ENCODE measurements around the gene TSPY10.
"Not testable (repeated sequence)": the region's sequence is repeated elsewhere in the genome, so short reads cannot be mapped to it uniquely, and the experiment has no call there.

TSPY10 gene
- 0 reads per million in 3 donors for total RNA-seq

GRCh38 chrY:9527580-9527979 lies at the start of gene TSPY10:
TSS of gene TSPY10 (plus strand) at chrY:9527880. CDS start at chrY:9527926, 46 bp downstream.
- not testable (repeated sequence) for H3K4me1 ChIP-seq (ENCODE audit: control insufficient read depth, insufficient read depth, low read length, poor library complexity, severe bottlenecking); H3K27me3 ChIP-seq (replicated peaks; ENCODE audit: control insufficient read depth, insufficient read depth, low read length, poor library complexity, severe bottlenecking); DNase-seq; H3K36me3 ChIP-seq (ENCODE audit: control insufficient read depth, insufficient read depth, low read length); H3K27ac ChIP-seq (ENCODE audit: insufficient read depth, low read length, poor library complexity, severe bottlenecking); H3K9me3 ChIP-seq (ENCODE audit: control insufficient read depth, low read length); H3K4me3 ChIP-seq (ENCODE audit: insufficient read depth, low read depth, low read length, poor library complexity, severe bottlenecking)

DNA sequence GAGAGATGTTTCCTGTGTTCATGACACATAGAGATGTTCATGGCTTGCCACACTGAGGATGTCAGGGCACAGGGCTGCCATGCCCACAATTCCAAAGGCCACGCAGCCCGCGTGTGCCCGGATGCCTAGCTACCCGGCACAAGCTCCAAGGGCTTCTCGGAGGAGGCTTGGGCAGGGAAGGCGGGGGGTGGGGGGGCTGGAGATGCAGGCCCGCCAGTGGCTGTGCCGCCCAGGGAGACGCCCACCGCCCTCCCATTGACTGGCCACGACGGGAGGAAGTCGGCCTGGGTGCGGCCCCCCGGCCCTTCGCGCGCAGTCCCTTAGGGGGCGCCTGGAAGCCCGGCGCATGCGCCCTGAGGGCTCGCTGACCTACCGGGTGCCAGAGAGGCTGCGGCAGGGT lies 40.7 kb upstream of the TSPY10 start, which contains the start of gene TSPY9:
Gene TSPY9, plus strand, starts transcription at position 301 of the 400 bp plus-strand sequence. Its CDS starts 46 bp downstream, at position 347.
- H3K9me3 ChIP-seq (ENCODE audit: control insufficient read depth, low read length); H3K4me3 ChIP-seq (ENCODE audit: insufficient read depth, low read depth, low read length, poor library complexity, severe bottlenecking): not testable (repeated sequence)

GRCh38 chrY:9504396-9504795 lies 23.3 kb upstream of the TSPY10 start:
- H3K27ac ChIP-seq (ENCODE audit: insufficient read depth, low read length, poor library complexity, severe bottlenecking); DNase-seq; H3K4me1 ChIP-seq (ENCODE audit: control insufficient read depth, insufficient read depth, low read length, poor library complexity, severe bottlenecking); H3K4me3 ChIP-seq (ENCODE audit: insufficient read depth, low read depth, low read length, poor library complexity, severe bottlenecking); H3K36me3 ChIP-seq (ENCODE audit: control insufficient read depth, insufficient read depth, low read length); H3K27me3 ChIP-seq (replicated peaks; ENCODE audit: control insufficient read depth, insufficient read depth, low read length, poor library complexity, severe bottlenecking); H3K9me3 ChIP-seq (ENCODE audit: control insufficient read depth, low read length): not testable (repeated sequence)

More for the DNA sequence above, 40.7 kb upstream of the TSPY10 start, which contains the start of gene TSPY9:
- not testable (repeated sequence) for H3K4me1 ChIP-seq (ENCODE audit: control insufficient read depth, insufficient read depth, low read length, poor library complexity, severe bottlenecking); H3K27ac ChIP-seq (ENCODE audit: insufficient read depth, low read length, poor library complexity, severe bottlenecking); DNase-seq; H3K36me3 ChIP-seq (ENCODE audit: control insufficient read depth, insufficient read depth, low read length); H3K27me3 ChIP-seq (replicated peaks; ENCODE audit: control insufficient read depth, insufficient read depth, low read length, poor library complexity, severe bottlenecking)

- H3K27me3 ChIP-seq (replicated peaks; ENCODE audit: control insufficient read depth, insufficient read depth, low read length, poor library complexity, severe bottlenecking); H3K9me3 ChIP-seq (ENCODE audit: control insufficient read depth, low read length); H3K36me3 ChIP-seq (ENCODE audit: control insufficient read depth, insufficient read depth, low read length); H3K27ac ChIP-seq (ENCODE audit: insufficient read depth, low read length, poor library complexity, severe bottlenecking); DNase-seq; H3K4me3 ChIP-seq (ENCODE audit: insufficient read depth, low read depth, low read length, poor library complexity, severe bottlenecking); H3K4me1 ChIP-seq (ENCODE audit: control insufficient read depth, insufficient read depth, low read length, poor library complexity, severe bottlenecking): not testable (repeated sequence)
These were observed 11.4 kb upstream of the TSPY10 start for GRCh38 chrY:9516287-9516686.

Measured in effector memory CD4-positive, alpha-beta T cell (primary cell).